Measurements from ENCODE around the gene SRRM3.
A peak's percentile ranks its signal among the peaks of the same experiment; 100 is the strongest.

DNA sequence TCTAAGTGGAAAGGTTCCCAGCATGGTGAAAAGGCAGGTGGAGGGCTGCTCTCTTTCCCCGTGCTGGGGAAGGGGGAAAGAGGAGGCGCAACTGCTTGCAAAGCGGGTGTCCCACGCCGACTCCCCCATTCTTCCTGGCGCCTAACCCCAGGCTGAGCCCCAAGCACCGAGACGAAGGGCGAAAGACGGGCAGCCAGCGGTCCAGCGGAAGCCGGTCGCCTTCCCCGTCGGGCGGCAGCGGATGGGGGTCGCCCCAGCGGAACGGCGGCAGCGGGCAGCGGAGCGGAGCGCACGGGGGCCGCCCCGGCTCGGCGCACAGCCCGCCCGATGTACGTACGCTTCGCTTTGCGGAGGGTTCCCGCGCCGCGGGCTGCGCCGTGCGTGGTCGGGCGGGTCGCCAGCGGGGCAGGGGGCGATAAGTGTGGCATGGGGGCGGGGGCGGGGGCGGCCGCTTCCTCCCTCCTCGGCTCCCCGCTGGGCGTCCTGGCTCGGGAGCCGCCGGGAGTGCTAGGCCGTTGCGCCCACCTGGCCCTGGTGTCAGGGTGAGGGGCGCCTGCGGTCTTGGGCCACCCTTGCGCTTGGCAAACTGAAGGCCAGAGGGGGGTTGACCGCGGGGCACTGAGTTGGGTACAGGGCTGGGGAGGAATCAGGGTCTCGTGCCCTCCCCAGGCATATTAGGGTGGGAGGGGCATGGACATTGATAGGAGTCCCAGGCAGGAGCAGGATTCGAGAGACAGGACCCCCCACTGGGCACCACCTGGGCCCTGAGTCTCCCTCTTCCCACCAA, 65.6 kb downstream of the SRRM3 start:
- TF ChIP-seq, protein P1, sequence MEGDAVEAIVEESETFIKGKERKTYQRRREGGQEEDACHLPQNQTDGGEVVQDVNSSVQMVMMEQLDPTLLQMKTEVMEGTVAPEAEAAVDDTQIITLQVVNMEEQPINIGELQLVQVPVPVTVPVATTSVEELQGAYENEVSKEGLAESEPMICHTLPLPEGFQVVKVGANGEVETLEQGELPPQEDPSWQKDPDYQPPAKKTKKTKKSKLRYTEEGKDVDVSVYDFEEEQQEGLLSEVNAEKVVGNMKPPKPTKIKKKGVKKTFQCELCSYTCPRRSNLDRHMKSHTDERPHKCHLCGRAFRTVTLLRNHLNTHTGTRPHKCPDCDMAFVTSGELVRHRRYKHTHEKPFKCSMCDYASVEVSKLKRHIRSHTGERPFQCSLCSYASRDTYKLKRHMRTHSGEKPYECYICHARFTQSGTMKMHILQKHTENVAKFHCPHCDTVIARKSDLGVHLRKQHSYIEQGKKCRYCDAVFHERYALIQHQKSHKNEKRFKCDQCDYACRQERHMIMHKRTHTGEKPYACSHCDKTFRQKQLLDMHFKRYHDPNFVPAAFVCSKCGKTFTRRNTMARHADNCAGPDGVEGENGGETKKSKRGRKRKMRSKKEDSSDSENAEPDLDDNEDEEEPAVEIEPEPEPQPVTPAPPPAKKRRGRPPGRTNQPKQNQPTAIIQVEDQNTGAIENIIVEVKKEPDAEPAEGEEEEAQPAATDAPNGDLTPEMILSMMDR (tag by site-specific recombination; IDR thresholded peaks at IDR 0.05): no peak
- no peak for TF ChIP-seq ZNF155 (tag by site-specific recombination; IDR thresholded peaks at IDR 0.05)
- TF ChIP-seq, protein P2, sequence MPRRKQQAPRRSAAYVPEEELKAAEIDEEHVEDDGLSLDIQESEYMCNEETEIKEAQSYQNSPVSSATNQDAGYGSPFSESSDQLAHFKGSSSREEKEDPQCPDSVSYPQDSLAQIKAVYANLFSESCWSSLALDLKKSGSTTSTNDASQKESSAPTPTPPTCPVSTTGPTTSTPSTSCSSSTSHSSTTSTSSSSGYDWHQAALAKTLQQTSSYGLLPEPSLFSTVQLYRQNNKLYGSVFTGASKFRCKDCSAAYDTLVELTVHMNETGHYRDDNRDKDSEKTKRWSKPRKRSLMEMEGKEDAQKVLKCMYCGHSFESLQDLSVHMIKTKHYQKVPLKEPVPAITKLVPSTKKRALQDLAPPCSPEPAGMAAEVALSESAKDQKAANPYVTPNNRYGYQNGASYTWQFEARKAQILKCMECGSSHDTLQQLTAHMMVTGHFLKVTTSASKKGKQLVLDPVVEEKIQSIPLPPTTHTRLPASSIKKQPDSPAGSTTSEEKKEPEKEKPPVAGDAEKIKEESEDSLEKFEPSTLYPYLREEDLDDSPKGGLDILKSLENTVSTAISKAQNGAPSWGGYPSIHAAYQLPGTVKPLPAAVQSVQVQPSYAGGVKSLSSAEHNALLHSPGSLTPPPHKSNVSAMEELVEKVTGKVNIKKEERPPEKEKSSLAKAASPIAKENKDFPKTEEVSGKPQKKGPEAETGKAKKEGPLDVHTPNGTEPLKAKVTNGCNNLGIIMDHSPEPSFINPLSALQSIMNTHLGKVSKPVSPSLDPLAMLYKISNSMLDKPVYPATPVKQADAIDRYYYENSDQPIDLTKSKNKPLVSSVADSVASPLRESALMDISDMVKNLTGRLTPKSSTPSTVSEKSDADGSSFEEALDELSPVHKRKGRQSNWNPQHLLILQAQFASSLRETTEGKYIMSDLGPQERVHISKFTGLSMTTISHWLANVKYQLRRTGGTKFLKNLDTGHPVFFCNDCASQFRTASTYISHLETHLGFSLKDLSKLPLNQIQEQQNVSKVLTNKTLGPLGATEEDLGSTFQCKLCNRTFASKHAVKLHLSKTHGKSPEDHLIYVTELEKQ (tag by site-specific recombination; IDR thresholded peaks at IDR 0.05; ENCODE audit: borderline replicate concordance): no peak
- TF ChIP-seq, protein P3, sequence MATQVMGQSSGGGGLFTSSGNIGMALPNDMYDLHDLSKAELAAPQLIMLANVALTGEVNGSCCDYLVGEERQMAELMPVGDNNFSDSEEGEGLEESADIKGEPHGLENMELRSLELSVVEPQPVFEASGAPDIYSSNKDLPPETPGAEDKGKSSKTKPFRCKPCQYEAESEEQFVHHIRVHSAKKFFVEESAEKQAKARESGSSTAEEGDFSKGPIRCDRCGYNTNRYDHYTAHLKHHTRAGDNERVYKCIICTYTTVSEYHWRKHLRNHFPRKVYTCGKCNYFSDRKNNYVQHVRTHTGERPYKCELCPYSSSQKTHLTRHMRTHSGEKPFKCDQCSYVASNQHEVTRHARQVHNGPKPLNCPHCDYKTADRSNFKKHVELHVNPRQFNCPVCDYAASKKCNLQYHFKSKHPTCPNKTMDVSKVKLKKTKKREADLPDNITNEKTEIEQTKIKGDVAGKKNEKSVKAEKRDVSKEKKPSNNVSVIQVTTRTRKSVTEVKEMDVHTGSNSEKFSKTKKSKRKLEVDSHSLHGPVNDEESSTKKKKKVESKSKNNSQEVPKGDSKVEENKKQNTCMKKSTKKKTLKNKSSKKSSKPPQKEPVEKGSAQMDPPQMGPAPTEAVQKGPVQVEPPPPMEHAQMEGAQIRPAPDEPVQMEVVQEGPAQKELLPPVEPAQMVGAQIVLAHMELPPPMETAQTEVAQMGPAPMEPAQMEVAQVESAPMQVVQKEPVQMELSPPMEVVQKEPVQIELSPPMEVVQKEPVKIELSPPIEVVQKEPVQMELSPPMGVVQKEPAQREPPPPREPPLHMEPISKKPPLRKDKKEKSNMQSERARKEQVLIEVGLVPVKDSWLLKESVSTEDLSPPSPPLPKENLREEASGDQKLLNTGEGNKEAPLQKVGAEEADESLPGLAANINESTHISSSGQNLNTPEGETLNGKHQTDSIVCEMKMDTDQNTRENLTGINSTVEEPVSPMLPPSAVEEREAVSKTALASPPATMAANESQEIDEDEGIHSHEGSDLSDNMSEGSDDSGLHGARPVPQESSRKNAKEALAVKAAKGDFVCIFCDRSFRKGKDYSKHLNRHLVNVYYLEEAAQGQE (tag by site-specific recombination; IDR thresholded peaks at IDR 0.05): no peak
- no peak for TF ChIP-seq ZBTB21 (tag by site-specific recombination; IDR thresholded peaks at IDR 0.05)
- no peak for TF ChIP-seq ZNF121 (tag by site-specific recombination; IDR thresholded peaks at IDR 0.05)
- TF ChIP-seq SP2 (tag by site-specific recombination; IDR thresholded peaks at IDR 0.05): no peak
- no peak for TF ChIP-seq ZNF138 (tag by site-specific recombination; IDR thresholded peaks at IDR 0.05; ENCODE audit: borderline replicate concordance)
- TF ChIP-seq ZNF747 (tag by site-specific recombination; IDR thresholded peaks at IDR 0.05): no peak
- TF ChIP-seq ZSCAN30 (tag by site-specific recombination; IDR thresholded peaks at IDR 0.05): no peak
- no peak for TF ChIP-seq ZNF677 (tag by site-specific recombination; IDR thresholded peaks at IDR 0.05)
- TF ChIP-seq, protein P4, sequence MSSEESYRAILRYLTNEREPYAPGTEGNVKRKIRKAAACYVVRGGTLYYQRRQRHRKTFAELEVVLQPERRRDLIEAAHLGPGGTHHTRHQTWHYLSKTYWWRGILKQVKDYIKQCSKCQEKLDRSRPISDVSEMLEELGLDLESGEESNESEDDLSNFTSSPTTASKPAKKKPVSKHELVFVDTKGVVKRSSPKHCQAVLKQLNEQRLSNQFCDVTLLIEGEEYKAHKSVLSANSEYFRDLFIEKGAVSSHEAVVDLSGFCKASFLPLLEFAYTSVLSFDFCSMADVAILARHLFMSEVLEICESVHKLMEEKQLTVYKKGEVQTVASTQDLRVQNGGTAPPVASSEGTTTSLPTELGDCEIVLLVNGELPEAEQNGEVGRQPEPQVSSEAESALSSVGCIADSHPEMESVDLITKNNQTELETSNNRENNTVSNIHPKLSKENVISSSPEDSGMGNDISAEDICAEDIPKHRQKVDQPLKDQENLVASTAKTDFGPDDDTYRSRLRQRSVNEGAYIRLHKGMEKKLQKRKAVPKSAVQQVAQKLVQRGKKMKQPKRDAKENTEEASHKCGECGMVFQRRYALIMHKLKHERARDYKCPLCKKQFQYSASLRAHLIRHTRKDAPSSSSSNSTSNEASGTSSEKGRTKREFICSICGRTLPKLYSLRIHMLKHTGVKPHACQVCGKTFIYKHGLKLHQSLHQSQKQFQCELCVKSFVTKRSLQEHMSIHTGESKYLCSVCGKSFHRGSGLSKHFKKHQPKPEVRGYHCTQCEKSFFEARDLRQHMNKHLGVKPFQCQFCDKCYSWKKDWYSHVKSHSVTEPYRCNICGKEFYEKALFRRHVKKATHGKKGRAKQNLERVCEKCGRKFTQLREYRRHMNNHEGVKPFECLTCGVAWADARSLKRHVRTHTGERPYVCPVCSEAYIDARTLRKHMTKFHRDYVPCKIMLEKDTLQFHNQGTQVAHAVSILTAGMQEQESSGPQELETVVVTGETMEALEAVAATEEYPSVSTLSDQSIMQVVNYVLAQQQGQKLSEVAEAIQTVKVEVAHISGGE (tag by site-specific recombination; conservative IDR thresholded peaks at IDR 0.05; ENCODE audit: low read depth): no peak; the same call in 1 of the 2 replicates
- TF ChIP-seq, protein P5, sequence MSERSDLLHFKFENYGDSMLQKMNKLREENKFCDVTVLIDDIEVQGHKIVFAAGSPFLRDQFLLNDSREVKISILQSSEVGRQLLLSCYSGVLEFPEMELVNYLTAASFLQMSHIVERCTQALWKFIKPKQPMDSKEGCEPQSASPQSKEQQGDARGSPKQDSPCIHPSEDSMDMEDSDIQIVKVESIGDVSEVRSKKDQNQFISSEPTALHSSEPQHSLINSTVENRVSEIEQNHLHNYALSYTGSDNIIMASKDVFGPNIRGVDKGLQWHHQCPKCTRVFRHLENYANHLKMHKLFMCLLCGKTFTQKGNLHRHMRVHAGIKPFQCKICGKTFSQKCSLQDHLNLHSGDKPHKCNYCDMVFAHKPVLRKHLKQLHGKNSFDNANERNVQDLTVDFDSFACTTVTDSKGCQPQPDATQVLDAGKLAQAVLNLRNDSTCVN (tag by site-specific recombination; optimal IDR thresholded peaks at IDR 0.05): peak; percentile 15
- TF ChIP-seq GLI2 (tag by site-specific recombination; IDR thresholded peaks at IDR 0.05; ENCODE audit: borderline replicate concordance, low read depth): no peak

Data from HEK293 (cell line).